Measurements from ENCODE around the gene KRTAP22-1. TPM values are rescaled to one million over a fixed set of nuclear protein-coding genes. Genes with fewer than 3 reads are reported as not detected.

KRTAP22-1 gene
- not detected for total RNA-seq

DNA sequence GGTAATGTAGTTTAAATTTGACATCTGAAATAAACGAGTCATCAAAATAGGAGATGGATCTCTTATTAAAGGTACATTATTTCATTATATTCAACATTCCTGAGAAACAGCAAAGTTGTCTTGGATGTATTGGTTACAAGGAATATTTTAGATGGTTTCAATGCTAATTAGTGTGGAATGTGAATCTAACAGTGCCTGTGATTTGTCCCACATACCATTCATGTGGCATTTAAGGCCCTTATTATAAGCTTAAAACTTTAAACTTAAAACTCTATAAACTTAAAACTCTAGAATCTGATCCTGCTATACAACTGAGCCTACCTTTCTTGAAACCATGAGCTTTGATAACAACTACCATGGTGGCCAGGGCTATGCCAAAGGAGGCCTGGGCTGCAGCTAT, at the start of gene KRTAP22-1:
Gene KRTAP22-1 (plus strand): TSS at position 301 of the 400 bp plus-strand sequence.
- no peaks in the 10 kb centered on the region for H3K4me1 Mint-ChIP-seq (ENCODE audit: low read depth)
- H3K27me3 Mint-ChIP-seq (ENCODE audit: low read depth): no peaks in the 10 kb centered on the region
- ChIA-PET CTCF (no interaction called here), POLR2A (no interaction called here)
- no peak within 1 kb of the TSS for H3K4me3 Mint-ChIP-seq
- no peak for DNase-seq
- H3K27ac Mint-ChIP-seq: no peak within 1 kb of the TSS
- H3K36me3 Mint-ChIP-seq (ENCODE audit: low read depth): no peaks in the 10 kb centered on the region
- peaks cover 3% of the 10 kb centered on the region for H3K9me3 Mint-ChIP-seq (ENCODE audit: insufficient read depth)
- no peak for ATAC-seq

DNA sequence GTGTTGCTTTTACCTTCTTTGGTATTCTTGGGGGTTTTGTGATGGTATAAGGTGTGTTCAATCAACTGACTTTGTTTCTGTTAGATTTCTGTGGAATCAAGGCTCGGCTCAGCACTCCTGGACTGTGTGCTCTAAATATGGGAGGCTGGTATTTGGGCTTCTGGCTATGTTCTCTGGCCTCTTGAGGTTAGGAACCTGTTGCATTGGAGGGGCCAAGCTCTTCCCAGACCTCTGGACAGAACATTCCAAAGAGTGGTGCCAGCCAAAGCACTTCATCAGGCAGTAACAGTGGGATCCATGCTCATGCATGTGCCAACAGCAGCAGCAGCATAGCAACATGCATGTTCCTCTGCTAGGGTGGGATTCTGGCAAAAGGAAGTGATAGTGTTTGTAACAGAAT, 48.1 kb upstream of the KRTAP22-1 start:
- ATAC-seq (no peak), DNase-seq (no peak)
- H3K4me3 Mint-ChIP-seq: no peak overlapping the region
- no peak overlapping the region for H3K27ac Mint-ChIP-seq
- no peaks in the 10 kb centered on the region for H3K4me1 Mint-ChIP-seq (ENCODE audit: low read depth)
- no peaks in the 10 kb centered on the region for H3K27me3 Mint-ChIP-seq (ENCODE audit: low read depth)
- CTCF ChIA-PET: no interaction called here
- POLR2A ChIA-PET: no interaction called here
- peaks cover 6% of the 10 kb centered on the region for H3K9me3 Mint-ChIP-seq (ENCODE audit: insufficient read depth)
- no peaks in the 10 kb centered on the region for H3K36me3 Mint-ChIP-seq (ENCODE audit: low read depth)

DNA sequence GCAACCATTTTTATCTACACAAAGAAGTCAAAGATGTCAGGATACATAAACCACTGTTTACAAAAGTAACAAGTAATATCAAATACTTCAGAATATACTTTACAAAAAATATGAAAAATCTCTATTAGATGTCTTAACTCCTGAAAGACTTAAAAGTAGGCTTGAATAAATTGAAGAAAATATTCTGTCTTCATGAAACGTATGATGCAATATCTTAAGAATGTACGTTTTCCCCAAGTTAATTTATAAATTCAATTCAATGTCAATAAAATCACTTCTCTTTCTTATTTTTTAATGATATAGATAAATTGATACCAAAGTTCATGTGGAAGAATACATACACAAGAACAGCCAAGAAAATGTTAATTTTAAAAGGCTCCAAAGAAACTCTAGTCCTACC, 45.8 kb upstream of the KRTAP22-1 start:
- ChIA-PET POLR2A (no interaction called here), CTCF (no interaction called here)
- Mint-ChIP-seq H3K4me3 (no peak overlapping the region), H3K36me3 (ENCODE audit: low read depth) (no peaks in the 10 kb centered on the region), H3K27ac (no peak overlapping the region), H3K9me3 (ENCODE audit: insufficient read depth) (peaks cover 6% of the 10 kb centered on the region), H3K27me3 (ENCODE audit: low read depth) (no peaks in the 10 kb centered on the region), H3K4me1 (ENCODE audit: low read depth) (no peaks in the 10 kb centered on the region)
- DNase-seq: no peak
- ATAC-seq: no peak

DNA sequence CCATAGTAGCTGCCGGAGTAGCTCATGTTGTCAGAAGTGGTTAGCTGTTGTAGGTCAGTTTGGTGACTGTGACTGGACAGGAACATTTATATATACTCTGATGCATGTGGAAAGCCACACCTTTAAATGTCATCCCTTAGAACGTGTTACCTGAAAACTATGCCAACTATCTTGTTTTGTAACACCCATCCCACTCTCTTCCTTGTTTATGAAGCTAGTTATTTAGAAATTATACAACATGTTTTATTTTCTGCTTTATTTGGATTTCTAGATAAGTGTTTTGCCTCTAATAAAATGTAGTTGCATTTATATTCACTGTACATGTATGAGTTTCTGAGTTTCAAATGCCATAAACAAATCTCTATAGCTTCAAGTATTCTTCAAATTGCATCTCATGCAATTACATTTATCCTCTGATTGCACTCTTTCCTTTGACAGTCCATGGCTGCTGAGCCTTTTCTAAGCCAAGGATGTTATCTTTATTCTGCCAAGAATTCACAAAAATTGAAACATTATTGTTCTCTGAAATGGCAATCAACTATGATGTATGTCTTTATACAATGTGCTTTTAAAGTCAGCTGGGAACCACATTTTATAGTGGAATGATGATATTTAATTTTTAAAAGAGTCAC, 39.5 kb upstream of the KRTAP22-1 start, which contains the start of gene KRTAP19-7:
Gene KRTAP19-7 (minus strand): TSS at position 51 of the 632 bp plus-strand sequence. CDS start 25 bp downstream, at position 26.
- Mint-ChIP-seq H3K36me3 (ENCODE audit: low read depth) (no peaks in the 10 kb centered on the region), H3K4me3 (no peak within 1 kb of the TSS), H3K27me3 (ENCODE audit: low read depth) (no peaks in the 10 kb centered on the region), H3K4me1 (ENCODE audit: low read depth) (no peaks in the 10 kb centered on the region), H3K9me3 (ENCODE audit: insufficient read depth) (no peaks in the 10 kb centered on the region), H3K27ac (no peak within 1 kb of the TSS)
- DNase-seq (no peak), ATAC-seq (no peak)
- ChIA-PET POLR2A (no interaction called here), CTCF (no interaction called here)

DNA sequence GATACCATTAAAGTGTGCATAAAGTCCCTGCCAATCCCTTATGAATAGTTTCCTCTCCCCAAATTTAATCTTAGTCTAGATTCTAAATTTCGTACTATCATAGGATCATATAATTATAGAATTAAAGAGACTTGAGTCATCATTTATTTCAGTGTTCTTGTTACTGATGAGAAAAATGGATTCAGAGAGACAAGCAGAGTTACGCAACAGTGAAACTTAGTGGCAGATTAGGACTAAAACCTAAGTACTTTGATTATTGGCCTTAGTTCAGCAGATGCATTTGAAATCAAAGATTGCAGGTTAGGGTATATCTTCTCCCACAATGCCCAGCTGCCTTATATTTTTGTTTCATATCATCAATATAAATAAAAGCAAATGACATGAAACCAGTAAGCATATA, 38.9 kb upstream of the KRTAP22-1 start:
- H3K27ac Mint-ChIP-seq: no peak overlapping the region
- H3K36me3 Mint-ChIP-seq (ENCODE audit: low read depth): no peaks in the 10 kb centered on the region
- POLR2A ChIA-PET: no interaction called here
- no peaks in the 10 kb centered on the region for H3K27me3 Mint-ChIP-seq (ENCODE audit: low read depth)
- H3K4me1 Mint-ChIP-seq (ENCODE audit: low read depth): no peaks in the 10 kb centered on the region
- no peaks in the 10 kb centered on the region for H3K9me3 Mint-ChIP-seq (ENCODE audit: insufficient read depth)
- no peak overlapping the region for H3K4me3 Mint-ChIP-seq
- ATAC-seq: no peak
- no peak for DNase-seq
- CTCF ChIA-PET: no interaction called here

DNA sequence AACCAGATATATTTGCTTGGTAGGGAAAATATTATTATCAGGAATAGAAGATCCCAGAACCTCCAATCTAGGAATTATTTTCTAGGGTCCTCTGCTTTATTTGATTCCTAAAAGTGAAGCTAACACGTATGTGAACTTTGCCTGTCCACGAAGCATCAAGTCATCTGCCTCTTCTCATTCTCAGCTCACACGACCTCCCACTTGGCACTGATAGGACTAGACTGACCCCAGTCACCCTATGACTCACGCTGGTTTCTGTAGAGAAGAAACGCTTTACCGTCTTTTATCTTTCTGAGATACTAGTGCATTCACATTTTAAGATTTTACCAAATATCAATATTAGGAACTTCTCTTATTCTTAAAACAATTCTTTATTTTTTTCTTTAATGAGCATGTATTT, 37.8 kb upstream of the KRTAP22-1 start:
- Mint-ChIP-seq H3K4me3 (no peak overlapping the region), H3K9me3 (ENCODE audit: insufficient read depth) (no peaks in the 10 kb centered on the region)

DNA sequence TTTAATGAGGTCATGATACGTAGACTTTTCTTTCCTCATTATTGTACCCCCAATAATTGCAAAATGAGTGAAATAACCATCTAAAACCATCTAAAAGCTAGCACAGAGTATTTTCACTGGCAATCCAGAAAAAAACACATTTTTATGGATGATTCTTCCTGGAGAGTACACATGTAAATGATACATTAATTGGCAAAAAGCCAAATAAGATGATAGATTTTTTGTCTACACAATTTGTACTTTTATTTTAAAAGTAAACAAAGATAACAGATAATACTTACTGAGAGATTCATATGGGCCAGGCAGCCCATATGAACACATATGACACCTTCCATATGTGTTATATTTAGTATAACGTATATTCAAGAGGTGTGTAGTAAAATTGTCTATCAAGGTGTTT, 37.3 kb upstream of the KRTAP22-1 start:
- Mint-ChIP-seq H3K4me1 (ENCODE audit: low read depth) (no peaks in the 10 kb centered on the region), H3K27ac (no peak overlapping the region), H3K27me3 (ENCODE audit: low read depth) (no peaks in the 10 kb centered on the region), H3K4me3 (no peak overlapping the region), H3K9me3 (ENCODE audit: insufficient read depth) (no peaks in the 10 kb centered on the region), H3K36me3 (ENCODE audit: low read depth) (no peaks in the 10 kb centered on the region)
- POLR2A ChIA-PET: no interaction called here
- CTCF ChIA-PET: no interaction called here
- ATAC-seq: no peak
- DNase-seq: no peak

More for the DNA sequence above, 37.8 kb upstream of the KRTAP22-1 start:
- ATAC-seq (no peak), DNase-seq (no peak)
- Mint-ChIP-seq H3K4me1 (ENCODE audit: low read depth) (no peaks in the 10 kb centered on the region), H3K27ac (no peak overlapping the region), H3K36me3 (ENCODE audit: low read depth) (no peaks in the 10 kb centered on the region), H3K27me3 (ENCODE audit: low read depth) (no peaks in the 10 kb centered on the region)
- POLR2A ChIA-PET: no interaction called here
- CTCF ChIA-PET: no interaction called here

DNA sequence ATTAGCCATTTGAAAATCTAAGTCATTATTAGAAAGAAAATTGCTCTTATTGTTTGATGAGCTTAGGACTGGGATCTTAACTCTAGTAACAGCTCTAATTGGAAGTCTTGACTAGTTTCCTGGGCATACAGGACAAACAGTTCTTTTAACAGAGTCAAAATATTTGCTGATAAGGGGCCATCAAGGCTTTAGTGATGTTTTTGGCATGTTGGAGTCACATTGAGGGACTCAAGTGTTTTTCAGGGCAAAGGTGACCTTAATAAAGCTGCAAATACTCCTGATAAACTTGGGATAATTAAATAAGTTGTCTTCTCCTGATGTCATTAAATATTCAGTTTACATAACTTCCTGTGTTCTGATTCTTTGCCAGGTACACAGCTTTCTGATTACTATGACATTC, 33.3 kb upstream of the KRTAP22-1 start:
- CTCF ChIA-PET: no interaction called here
- no peak for DNase-seq
- Mint-ChIP-seq H3K9me3 (ENCODE audit: insufficient read depth) (no peaks in the 10 kb centered on the region), H3K4me3 (no peak overlapping the region), H3K36me3 (ENCODE audit: low read depth) (no peaks in the 10 kb centered on the region), H3K27ac (no peak overlapping the region), H3K4me1 (ENCODE audit: low read depth) (no peaks in the 10 kb centered on the region), H3K27me3 (ENCODE audit: low read depth) (no peaks in the 10 kb centered on the region)
- POLR2A ChIA-PET: no interaction called here
- ATAC-seq: no peak

DNA sequence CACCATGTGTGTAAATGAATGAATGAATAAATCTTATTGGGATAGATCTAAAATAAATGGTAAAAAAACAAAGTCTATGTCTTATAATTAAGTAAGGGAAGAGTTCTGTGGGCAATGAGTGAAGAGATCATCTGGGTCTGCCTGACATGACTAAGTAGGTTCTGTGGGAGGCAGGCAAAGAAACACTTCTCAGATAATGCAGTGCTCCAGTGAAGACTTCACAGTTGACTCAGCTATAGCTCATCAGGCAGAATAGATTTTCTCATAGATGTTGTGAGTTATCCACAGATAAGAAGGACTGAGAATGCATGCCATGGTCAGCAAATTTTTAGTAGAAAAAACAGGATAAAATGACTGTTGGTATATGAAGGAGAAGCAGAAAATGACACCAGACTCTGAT, 23.1 kb upstream of the KRTAP22-1 start:
- no peaks in the 10 kb centered on the region for H3K9me3 Mint-ChIP-seq (ENCODE audit: insufficient read depth)
- ATAC-seq (no peak), DNase-seq (no peak)
- CTCF ChIA-PET: no interaction called here
- no peaks in the 10 kb centered on the region for H3K27me3 Mint-ChIP-seq (ENCODE audit: low read depth)
- H3K27ac Mint-ChIP-seq: no peak overlapping the region
- POLR2A ChIA-PET: no interaction called here
- H3K36me3 Mint-ChIP-seq (ENCODE audit: low read depth): no peaks in the 10 kb centered on the region
- H3K4me3 Mint-ChIP-seq: no peak overlapping the region
- H3K4me1 Mint-ChIP-seq (ENCODE audit: low read depth): no peaks in the 10 kb centered on the region

DNA sequence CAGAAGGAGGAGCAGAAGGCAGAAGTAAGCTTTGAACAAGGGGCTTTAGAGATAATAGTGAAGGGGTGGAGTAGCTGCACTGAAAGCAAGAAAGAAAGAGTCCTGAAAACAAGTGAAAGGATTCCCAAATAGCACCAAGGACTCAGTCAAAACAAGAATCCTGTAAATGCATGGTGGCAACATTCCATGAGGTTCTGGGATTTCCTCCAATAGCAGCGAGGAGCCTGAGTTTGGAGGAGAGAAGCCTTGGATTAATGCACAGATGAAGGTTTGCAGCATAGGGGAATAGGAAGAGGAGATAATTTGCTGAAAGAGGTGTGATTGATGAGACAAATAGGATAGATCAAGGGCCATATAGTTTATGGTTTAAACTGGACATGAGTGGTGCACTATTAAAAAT, 21.5 kb upstream of the KRTAP22-1 start:
- no peak for ATAC-seq

DNA sequence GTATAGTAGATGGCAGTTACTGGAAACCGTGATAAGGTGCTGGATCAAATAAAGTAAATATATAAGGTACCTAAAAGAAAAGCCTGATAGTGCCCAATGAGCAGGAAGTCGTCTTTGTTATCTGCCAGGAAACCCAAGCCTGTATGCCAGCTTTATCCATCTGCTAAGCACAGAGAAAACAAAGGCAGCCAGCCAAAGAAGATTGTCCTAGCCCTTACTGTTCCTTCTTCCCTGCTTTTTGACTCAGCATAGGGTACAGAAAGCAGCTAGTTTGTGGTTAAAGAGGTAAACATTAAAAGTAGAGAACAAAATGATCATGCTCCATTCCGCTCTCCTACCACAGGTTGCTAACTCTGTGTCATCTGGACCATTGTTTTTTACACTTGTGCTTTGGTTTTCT, 20.8 kb upstream of the KRTAP22-1 start:
- Mint-ChIP-seq H3K9me3 (ENCODE audit: insufficient read depth) (no peaks in the 10 kb centered on the region), H3K36me3 (ENCODE audit: low read depth) (no peaks in the 10 kb centered on the region), H3K4me1 (ENCODE audit: low read depth) (no peaks in the 10 kb centered on the region), H3K27ac (no peak overlapping the region), H3K27me3 (ENCODE audit: low read depth) (no peaks in the 10 kb centered on the region), H3K4me3 (no peak overlapping the region)
- POLR2A ChIA-PET: no interaction called here
- DNase-seq (no peak), ATAC-seq (no peak)
- CTCF ChIA-PET: no interaction called here

More for the DNA sequence above, 21.5 kb upstream of the KRTAP22-1 start:
- no peak overlapping the region for H3K27ac Mint-ChIP-seq
- H3K36me3 Mint-ChIP-seq (ENCODE audit: low read depth): no peaks in the 10 kb centered on the region
- DNase-seq: no peak
- H3K9me3 Mint-ChIP-seq (ENCODE audit: insufficient read depth): no peaks in the 10 kb centered on the region
- ChIA-PET CTCF (no interaction called here), POLR2A (no interaction called here)
- no peak overlapping the region for H3K4me3 Mint-ChIP-seq
- no peaks in the 10 kb centered on the region for H3K4me1 Mint-ChIP-seq (ENCODE audit: low read depth)
- no peaks in the 10 kb centered on the region for H3K27me3 Mint-ChIP-seq (ENCODE audit: low read depth)

DNA sequence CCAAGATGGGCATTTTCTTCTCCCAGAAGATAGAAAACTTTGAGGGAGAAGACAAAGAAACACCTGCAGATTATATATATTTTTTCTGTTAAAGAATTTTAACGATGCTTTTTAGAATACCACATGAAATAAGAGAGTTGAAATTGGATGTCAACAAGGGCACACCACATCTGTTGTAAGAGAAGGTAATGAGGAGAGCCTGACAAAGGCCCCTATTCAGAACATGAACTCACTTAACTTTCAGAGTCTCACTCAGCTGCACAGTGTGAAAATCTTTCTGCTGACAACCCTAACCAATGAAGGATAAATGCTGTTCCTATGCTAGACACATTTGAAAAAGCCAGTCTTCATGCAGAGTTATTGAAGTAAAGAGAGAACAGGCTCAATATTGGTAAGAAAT, 18.0 kb upstream of the KRTAP22-1 start:
- Mint-ChIP-seq H3K36me3 (ENCODE audit: low read depth) (no peaks in the 10 kb centered on the region), H3K27ac (no peak overlapping the region), H3K27me3 (ENCODE audit: low read depth) (no peaks in the 10 kb centered on the region), H3K4me1 (ENCODE audit: low read depth) (no peaks in the 10 kb centered on the region), H3K4me3 (no peak overlapping the region), H3K9me3 (ENCODE audit: insufficient read depth) (no peaks in the 10 kb centered on the region)
- ChIA-PET CTCF (no interaction called here), POLR2A (no interaction called here)
- DNase-seq (no peak), ATAC-seq (no peak)

DNA sequence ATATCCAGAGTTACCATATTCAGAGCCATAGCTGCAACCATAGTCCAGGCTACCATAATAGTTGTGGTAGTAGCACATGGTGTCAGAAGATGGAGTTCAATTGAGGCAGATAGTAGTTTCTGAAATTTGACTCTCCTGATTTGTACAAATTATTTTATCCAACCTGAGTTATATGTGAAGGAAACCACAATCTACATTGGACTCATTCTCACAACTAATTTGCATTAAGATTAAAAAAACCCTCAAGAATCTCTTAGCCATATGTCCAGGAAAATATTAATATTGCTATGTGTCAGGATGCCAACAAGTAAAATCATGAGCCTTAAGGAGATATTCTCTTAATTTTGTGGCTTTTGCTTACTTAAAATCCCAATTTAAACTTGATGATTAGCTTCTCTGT, 10.6 kb upstream of the KRTAP22-1 start, which contains the start of gene KRTAP22-2:
Gene KRTAP22-2 (minus strand): TSS at position 101 of the 400 bp plus-strand sequence.
- ChIA-PET POLR2A (no interaction called here), CTCF (no interaction called here)
- Mint-ChIP-seq H3K36me3 (ENCODE audit: low read depth) (no peaks in the 10 kb centered on the region), H3K4me1 (ENCODE audit: low read depth) (no peaks in the 10 kb centered on the region), H3K27me3 (ENCODE audit: low read depth) (no peaks in the 10 kb centered on the region), H3K9me3 (ENCODE audit: insufficient read depth) (no peaks in the 10 kb centered on the region), H3K27ac (no peak within 1 kb of the TSS), H3K4me3 (no peak within 1 kb of the TSS)
- ATAC-seq (no peak), DNase-seq (no peak)

All from activated CD8-positive, alpha-beta T cell treated with anti-CD3 and anti-CD28 coated beads, Interleukin-2, amount 10 ng/mL, durations not matched to agents 7 days and 5 days (primary cell).